Astrocyte (in vitro differentiated cells and primary cell): ENCODE results near the gene CRYGB. TPM values are rescaled to one million over a fixed set of nuclear protein-coding genes. Genes with fewer than 3 reads are reported as not detected.

ENCODE experiments used
- DNase-seq: peaks from one replicate; pipeline ENCODE4 v3.0.0-alpha.2; 2010; ENCODE audit warnings: low read depth
- FAIRE-seq: peaks from 2 replicates; lab custom pipeline; 2011; peaks lifted over from hg19 to GRCh38; lab: Jason Lieb, UNC
- H2AFZ ChIP-seq: 2 replicates; pipeline ENCODE4 v1.6.0; 2012; ENCODE audit warnings: low read depth, low read length, inconsistent platforms
- H3K27ac ChIP-seq: 2 replicates; pipeline ENCODE4 v1.5.1; 2011; ENCODE audit warnings: low read depth, low read length, inconsistent platforms
- H3K27me3 ChIP-seq: 2 replicates; pipeline ENCODE4 v1.6.0; 2011; ENCODE audit warnings: low read length, inconsistent platforms; ENCODE audit not compliant: insufficient read depth
- H3K36me3 ChIP-seq: 2 replicates; pipeline ENCODE4 v1.5.1; 2011; ENCODE audit warnings: low read length, inconsistent platforms; ENCODE audit not compliant: insufficient read depth
- H3K4me1 ChIP-seq: 2 replicates; pipeline ENCODE4 v1.5.1; 2011; ENCODE audit warnings: low read length, inconsistent platforms; ENCODE audit not compliant: insufficient read depth
- H3K4me2 ChIP-seq: 2 replicates; pipeline ENCODE4 v1.6.0; 2012; ENCODE audit warnings: low read length, inconsistent platforms
- H3K4me3 ChIP-seq: 2 replicates; pipeline ENCODE4 v1.5.1; 2011; ENCODE audit warnings: low read depth, mild to moderate bottlenecking, low read length, inconsistent platforms; ENCODE audit not compliant: insufficient read depth
- H3K79me2 ChIP-seq: 2 replicates; pipeline ENCODE4 v1.6.0; 2012; ENCODE audit warnings: mild to moderate bottlenecking, low read length, inconsistent platforms; ENCODE audit not compliant: insufficient read depth
- H3K9ac ChIP-seq: 2 replicates; pipeline ENCODE4 v1.6.0; 2012; ENCODE audit warnings: mild to moderate bottlenecking, low read length, inconsistent platforms
- H3K9me3 ChIP-seq: 2 replicates; pipeline ENCODE4 v1.5.1; 2012; ENCODE audit warnings: low read depth, mild to moderate bottlenecking, low read length, inconsistent platforms; ENCODE audit not compliant: insufficient read depth
- H4K20me1 ChIP-seq: 2 replicates; pipeline ENCODE4 v1.6.0; 2012; ENCODE audit warnings: low read length, inconsistent platforms; ENCODE audit not compliant: insufficient read depth
- H3K27ac Mint-ChIP-seq: one replicate; pipeline ENCODE4 v1.8.0; 2021; ENCODE audit warnings: mild to moderate bottlenecking, mixed read lengths; ENCODE audit not compliant: unreplicated experiment
- H3K27me3 Mint-ChIP-seq: one replicate; pipeline ENCODE4 v1.8.0; 2021; ENCODE audit warnings: low read depth, mixed read lengths; ENCODE audit not compliant: unreplicated experiment
- H3K36me3 Mint-ChIP-seq: one replicate; pipeline ENCODE4 v1.8.0; 2021; ENCODE audit warnings: low read depth, mixed read lengths; ENCODE audit not compliant: unreplicated experiment
- H3K4me1 Mint-ChIP-seq: one replicate; pipeline ENCODE4 v1.8.0; 2021; ENCODE audit warnings: low read depth, mixed read lengths; ENCODE audit not compliant: unreplicated experiment
- H3K4me3 Mint-ChIP-seq: one replicate; pipeline ENCODE4 v1.8.0; 2021; ENCODE audit warnings: mild to moderate bottlenecking, moderate library complexity, mixed read lengths; ENCODE audit not compliant: unreplicated experiment
- H3K9me3 Mint-ChIP-seq: one replicate; pipeline ENCODE4 v1.8.0; 2021; ENCODE audit warnings: mild to moderate bottlenecking, mixed read lengths; ENCODE audit not compliant: unreplicated experiment
- CTCF ChIP-seq: IDR thresholded peaks from 2 replicates; pipeline ENCODE4 v1.5.1; 2011; ENCODE audit warnings: low read depth, mild to moderate bottlenecking, inconsistent platforms, low read length, moderate library complexity; ENCODE audit not compliant: insufficient read depth
- EZH2 ChIP-seq: IDR thresholded peaks from 2 replicates; pipeline ENCODE4 v1.6.1; 2012; ENCODE audit warnings: mild to moderate bottlenecking, low read length, inconsistent platforms; ENCODE audit not compliant: insufficient read depth
- total RNA-seq: library from RNA; stranded (reverse); gene quantifications from 2 replicates; pipeline ENCODE4 v1.2.1, GENCODE V29; 2021

The CRYGB gene
- total RNA-seq, 1 donor from 2014 or later: not detected

GRCh38 chr2:208175840-208176153, 29.8 kb upstream of the CRYGB start:
- no peaks in the 10 kb centered on the region for H3K9me3 ChIP-seq
- FAIRE-seq: no peak
- Mint-ChIP-seq H3K27ac (no peak overlapping the region), H3K27me3 (no peaks in the 10 kb centered on the region), H3K9me3 (no peaks in the 10 kb centered on the region), H3K4me3 (no peak overlapping the region), H3K4me1 (no peaks in the 10 kb centered on the region), H3K36me3 (no peaks in the 10 kb centered on the region)
- H3K4me2 ChIP-seq: no peak overlapping the region
- H2AFZ ChIP-seq: peak overlapping the region; percentile 45
- H3K9ac ChIP-seq: no peak overlapping the region
- H4K20me1 ChIP-seq: no peaks in the 10 kb centered on the region
- no peak overlapping the region for H3K4me3 ChIP-seq
- no peak for DNase-seq
- no peaks in the 10 kb centered on the region for H3K27me3 ChIP-seq
- no peak overlapping the region for H3K27ac ChIP-seq
- H3K79me2 ChIP-seq: no peaks in the 10 kb centered on the region
- no peaks in the 10 kb centered on the region for H3K36me3 ChIP-seq
- H3K4me1 ChIP-seq: no peaks in the 10 kb centered on the region
- TF ChIP-seq CTCF: no peak
- no peak for TF ChIP-seq EZH2

- H3K27ac Mint-ChIP-seq: no peak overlapping the region
- no peaks in the 10 kb centered on the region for H3K4me1 ChIP-seq
- H3K4me1 Mint-ChIP-seq: no peaks in the 10 kb centered on the region
- no peaks in the 10 kb centered on the region for H3K27me3 Mint-ChIP-seq
- TF ChIP-seq EZH2 (no peak), CTCF (peak; percentile 94)
- no peaks in the 10 kb centered on the region for H3K36me3 ChIP-seq
- H3K4me3 Mint-ChIP-seq: no peak overlapping the region
- H3K9me3 Mint-ChIP-seq: no peaks in the 10 kb centered on the region
- no peak overlapping the region for H3K9ac ChIP-seq
- no peak overlapping the region for H3K4me2 ChIP-seq
- peak overlapping the region; percentile 45 for H2AFZ ChIP-seq
- H3K4me3 ChIP-seq: no peak overlapping the region
- H3K27me3 ChIP-seq: no peaks in the 10 kb centered on the region
- no peaks in the 10 kb centered on the region for H4K20me1 ChIP-seq
- no peak for FAIRE-seq
- no peaks in the 10 kb centered on the region for H3K79me2 ChIP-seq
- H3K27ac ChIP-seq: no peak overlapping the region
- no peaks in the 10 kb centered on the region for H3K9me3 ChIP-seq
- peak; percentile 56 for DNase-seq
- no peaks in the 10 kb centered on the region for H3K36me3 Mint-ChIP-seq
These were observed 29.3 kb upstream of the CRYGB start for GRCh38 chr2:208175069-208175839.

- no peaks in the 10 kb centered on the region for H3K36me3 ChIP-seq
- no peaks in the 10 kb centered on the region for H3K27me3 Mint-ChIP-seq
These were observed 28.2 kb upstream of the CRYGB start for GRCh38 chr2:208174144-208174543.

More at GRCh38 chr2:208174144-208174543, 28.2 kb upstream of the CRYGB start:
- FAIRE-seq (no peak), DNase-seq (no peak)
- no peaks in the 10 kb centered on the region for H3K4me1 Mint-ChIP-seq
- H3K79me2 ChIP-seq: no peaks in the 10 kb centered on the region
- no peak overlapping the region for H2AFZ ChIP-seq
- H3K9me3 ChIP-seq: no peaks in the 10 kb centered on the region
- H3K27me3 ChIP-seq: no peaks in the 10 kb centered on the region
- no peak for TF ChIP-seq CTCF
- no peak for TF ChIP-seq EZH2
- H3K4me3 ChIP-seq: no peak overlapping the region
- H4K20me1 ChIP-seq: no peaks in the 10 kb centered on the region
- no peaks in the 10 kb centered on the region for H3K4me1 ChIP-seq
- H3K4me2 ChIP-seq: no peak overlapping the region
- H3K4me3 Mint-ChIP-seq: no peak overlapping the region
- H3K36me3 Mint-ChIP-seq: no peaks in the 10 kb centered on the region
- no peaks in the 10 kb centered on the region for H3K9me3 Mint-ChIP-seq
- no peak overlapping the region for H3K27ac Mint-ChIP-seq
- no peak overlapping the region for H3K9ac ChIP-seq
- no peak overlapping the region for H3K27ac ChIP-seq
